Measurements from ENCODE around the gene PRDM11.
A peak's percentile ranks its signal among the peaks of the same experiment; 100 is the strongest.
"Not testable (repeated sequence)": the region's sequence is repeated elsewhere in the genome, so short reads cannot be mapped to it uniquely, and the experiment has no call there.

The PRDM11 gene

GRCh38 chr11:45233121-45233803 lies 86.8 kb downstream of the PRDM11 start:
- peak; percentile 11 for DNase-seq (ENCODE audit: low read depth)

DNA sequence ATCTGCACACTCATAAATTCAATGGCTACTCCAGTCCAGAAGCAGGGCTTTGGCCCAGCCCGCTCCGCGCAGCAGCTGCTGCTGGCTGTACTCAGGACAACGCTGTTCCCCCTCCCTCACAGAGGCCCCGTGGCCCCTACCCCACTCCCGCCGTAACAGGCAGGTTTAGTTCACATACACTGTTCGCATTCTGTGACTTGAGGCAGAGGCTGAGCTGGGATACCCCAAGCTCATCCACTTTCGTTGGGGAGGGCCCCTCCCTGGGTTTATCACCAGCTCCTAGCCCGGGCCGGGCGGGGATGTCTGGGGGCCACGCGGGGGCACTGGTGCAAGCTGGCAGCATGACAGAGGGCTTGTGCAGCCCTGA lies 87.3 kb downstream of the PRDM11 start:
- DNase-seq (ENCODE audit: low read depth), result no peak

DNA sequence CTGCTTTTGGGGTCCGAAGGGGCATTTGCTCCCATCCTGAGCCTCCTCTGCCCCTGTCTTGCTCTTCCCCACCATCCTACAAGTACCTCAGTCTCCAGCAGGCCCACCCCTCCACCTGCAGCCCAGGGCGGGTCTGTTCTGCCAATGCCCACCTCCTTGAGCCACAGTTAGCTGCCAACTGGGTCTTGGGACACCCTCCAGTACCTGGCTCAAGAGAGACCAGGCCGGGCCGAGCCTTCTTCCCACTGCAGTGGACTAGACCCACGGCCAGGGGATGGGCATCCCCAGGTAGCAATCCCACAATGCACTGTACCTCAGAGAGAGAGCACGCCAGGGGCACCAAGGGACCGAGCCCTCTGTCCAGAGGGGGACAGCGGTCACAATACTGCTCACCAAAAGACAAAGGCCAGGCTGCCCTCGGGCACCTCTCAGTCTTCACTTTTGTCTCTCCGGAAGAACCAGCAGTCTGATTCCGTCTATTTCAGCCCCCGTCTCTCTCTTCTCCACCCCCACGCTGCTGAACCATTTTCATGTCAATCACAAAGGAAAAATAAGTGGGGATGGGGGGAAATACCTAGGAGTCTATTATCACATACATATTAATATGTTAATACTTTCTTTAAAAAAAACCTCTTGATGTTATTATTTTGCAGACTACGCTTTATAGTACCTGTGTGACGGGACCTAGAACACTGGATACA lies 88.0 kb downstream of the PRDM11 start:
- DNase-seq (ENCODE audit: low read depth), result no peak

- DNase-seq (ENCODE audit: low read depth), result no peak
Measured at GRCh38 chr11:45237711-45238315, 91.4 kb downstream of the PRDM11 start.

GRCh38 chr11:45238724-45239123 lies 92.3 kb downstream of the PRDM11 start:
- DNase-seq (ENCODE audit: low read depth), result no peak

DNA sequence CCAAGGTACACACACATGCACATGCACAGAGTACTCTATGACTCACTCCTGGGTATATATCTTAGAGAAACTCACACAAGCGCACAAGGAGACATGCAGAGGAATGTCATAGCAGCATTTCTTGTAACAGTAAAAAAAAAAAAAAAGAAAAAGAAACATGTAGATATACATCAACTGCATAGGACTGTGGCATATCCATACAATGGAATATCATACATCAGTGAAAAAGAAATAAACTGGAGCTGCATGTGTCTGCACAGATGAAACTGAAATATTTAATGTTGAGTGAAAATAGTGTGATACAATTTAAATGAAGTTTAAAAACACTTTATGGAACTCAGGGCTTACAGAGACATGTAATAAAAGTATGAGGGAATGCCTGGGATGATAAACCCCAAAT lies 93.3 kb downstream of the PRDM11 start:
- no peak for DNase-seq (ENCODE audit: low read depth)

GRCh38 chr11:45243967-45244366 lies 97.5 kb downstream of the PRDM11 start:
- DNase-seq (ENCODE audit: low read depth), result no peak

- DNase-seq (ENCODE audit: low read depth), result no peak
Measured at GRCh38 chr11:45245218-45246045, 99.0 kb downstream of the PRDM11 start.

GRCh38 chr11:45246241-45246640 lies 99.8 kb downstream of the PRDM11 start:
- DNase-seq (ENCODE audit: low read depth), result no peak

- DNase-seq (ENCODE audit: low read depth), result no peak
Measured at GRCh38 chr11:45247433-45247832, 101.0 kb downstream of the PRDM11 start.

DNA sequence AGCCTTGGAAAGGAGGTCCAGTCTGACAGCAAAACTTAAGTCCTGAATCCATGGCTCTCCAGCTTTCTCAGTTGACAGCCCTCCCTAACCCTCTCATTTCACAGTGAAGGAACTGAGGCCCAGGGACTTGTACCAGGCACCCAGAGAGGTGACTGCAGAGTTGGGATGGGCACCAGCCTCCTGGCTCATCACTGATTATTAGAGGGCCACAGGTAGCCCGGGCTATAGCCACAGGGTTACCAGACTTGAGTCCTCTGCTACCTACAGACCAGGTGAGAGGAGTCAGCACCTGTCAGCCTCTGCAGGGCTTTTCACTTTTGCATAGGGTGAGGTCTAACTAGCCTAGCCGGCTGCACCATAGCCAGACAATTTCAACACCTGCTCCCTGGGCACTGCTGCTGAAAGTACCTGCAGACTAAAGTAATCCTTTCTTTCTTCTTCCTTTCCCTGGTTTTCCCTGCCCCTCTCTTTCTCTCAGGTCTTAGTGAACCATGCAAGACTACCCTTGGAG lies 102.1 kb downstream of the PRDM11 start:
- DNase-seq (ENCODE audit: low read depth), result no peak

GRCh38 chr11:45249372-45249771 lies 102.9 kb downstream of the PRDM11 start:
- not testable (repeated sequence) for DNase-seq (ENCODE audit: low read depth)

DNA sequence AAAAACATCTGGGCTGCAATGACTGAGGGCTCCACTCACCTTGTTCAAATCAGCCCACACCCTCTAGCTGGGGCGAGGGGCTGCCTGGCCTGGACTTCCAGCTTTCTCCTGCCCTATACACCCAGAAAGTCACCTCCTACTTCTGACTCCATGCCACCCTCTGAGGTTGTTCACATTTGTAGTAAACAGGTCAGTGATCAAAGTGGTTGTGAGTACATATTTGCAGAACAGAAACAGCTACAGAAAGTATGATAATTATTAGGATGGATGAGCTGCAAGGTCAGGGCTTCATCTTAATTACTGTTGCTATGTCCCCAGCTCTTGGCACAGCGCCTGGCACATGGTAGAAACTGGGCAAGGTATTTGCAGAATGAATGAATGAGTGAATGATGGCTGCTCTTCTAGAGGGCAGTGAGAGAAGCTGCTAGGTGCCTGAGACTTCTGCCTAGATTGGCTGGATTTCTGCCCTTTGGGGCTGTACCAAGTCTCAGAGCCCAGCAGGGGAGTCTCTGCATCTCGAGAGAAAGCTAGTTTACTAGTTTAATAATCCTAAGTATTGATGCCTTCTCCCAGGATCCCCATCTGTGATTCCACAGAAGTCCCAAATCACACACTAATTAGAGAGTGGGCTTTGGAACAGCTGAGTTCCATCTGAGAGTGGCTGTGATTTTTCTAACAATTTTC lies 103.7 kb downstream of the PRDM11 start:
- no peak for DNase-seq (ENCODE audit: low read depth)

GRCh38 chr11:45252134-45252856 lies 105.9 kb downstream of the PRDM11 start:
- no peak for DNase-seq (ENCODE audit: low read depth)

DNA sequence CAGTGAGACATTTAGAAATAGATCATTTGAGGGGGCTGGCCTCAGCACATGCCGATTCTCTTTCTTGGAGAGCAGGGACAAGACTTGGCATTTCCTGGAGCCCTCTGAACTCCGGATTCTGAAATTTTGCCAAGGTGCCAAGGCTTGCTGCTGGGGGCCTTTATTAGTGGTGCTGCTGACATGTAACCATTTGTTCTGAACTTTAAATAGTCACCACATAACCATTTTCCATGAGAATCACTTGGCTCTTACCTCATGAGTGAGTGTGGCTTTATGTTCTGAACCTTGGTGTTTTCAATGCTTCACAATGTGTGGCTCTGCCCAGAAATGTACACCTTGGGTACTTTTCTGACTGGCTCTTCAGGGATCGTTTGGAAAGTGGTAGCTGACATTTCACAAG lies 106.4 kb downstream of the PRDM11 start:
- DNase-seq (ENCODE audit: low read depth), result no peak

GRCh38 chr11:45253640-45254039 lies 107.2 kb downstream of the PRDM11 start:
- no peak for DNase-seq (ENCODE audit: low read depth)

- DNase-seq (ENCODE audit: low read depth), result no peak
Measured at GRCh38 chr11:45254070-45254469, 107.6 kb downstream of the PRDM11 start.

DNA sequence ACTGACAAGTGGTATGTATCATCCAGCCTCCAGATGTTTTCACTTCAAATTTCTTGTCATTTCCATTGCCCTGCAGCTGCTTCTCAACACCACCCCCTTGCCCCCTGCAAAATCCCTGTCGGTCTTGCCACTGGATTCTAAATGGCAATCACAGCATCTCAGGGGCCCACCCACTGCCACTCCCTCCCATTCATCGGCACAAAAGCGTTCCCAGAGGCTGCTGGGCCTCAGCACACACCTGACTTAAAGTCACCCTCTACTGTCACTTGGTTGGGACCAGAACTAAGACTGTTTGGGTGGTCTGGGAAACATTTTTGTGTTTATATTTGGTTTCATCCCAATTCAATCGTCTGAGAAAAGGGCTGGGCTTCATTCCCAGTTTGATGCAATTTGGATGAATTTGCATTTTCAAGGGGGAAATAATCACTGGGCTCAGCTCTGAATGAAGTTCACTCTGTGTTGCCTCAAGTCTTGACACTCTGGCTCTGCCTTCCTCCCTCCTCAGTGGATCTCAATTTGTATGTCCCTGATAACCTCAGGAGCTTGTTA lies 112.6 kb downstream of the PRDM11 start:
- DNase-seq (ENCODE audit: low read depth), result no peak

GRCh38 chr11:45259592-45259991 lies 113.2 kb downstream of the PRDM11 start:
- DNase-seq (ENCODE audit: low read depth), result no peak

DNA sequence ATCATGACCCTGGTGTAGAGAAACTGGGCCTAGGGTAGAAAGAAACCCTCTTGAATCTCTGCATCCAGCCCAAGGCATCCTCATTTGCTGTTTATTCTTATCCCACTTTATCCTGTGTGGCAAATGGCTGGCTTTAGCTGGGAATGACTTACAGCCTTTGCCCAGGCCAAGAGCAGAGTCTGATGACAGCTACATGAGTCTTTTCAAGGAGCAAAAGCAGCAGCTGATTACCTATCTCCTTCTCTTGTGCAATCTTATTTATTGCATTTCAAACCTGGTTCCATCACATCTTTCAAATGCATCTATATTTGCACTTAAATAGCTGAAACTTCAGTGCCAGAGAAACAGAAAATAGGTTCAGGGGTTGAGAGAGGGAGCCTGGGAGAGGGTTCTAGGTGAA lies 113.6 kb downstream of the PRDM11 start:
- DNase-seq (ENCODE audit: low read depth), result no peak

DNA sequence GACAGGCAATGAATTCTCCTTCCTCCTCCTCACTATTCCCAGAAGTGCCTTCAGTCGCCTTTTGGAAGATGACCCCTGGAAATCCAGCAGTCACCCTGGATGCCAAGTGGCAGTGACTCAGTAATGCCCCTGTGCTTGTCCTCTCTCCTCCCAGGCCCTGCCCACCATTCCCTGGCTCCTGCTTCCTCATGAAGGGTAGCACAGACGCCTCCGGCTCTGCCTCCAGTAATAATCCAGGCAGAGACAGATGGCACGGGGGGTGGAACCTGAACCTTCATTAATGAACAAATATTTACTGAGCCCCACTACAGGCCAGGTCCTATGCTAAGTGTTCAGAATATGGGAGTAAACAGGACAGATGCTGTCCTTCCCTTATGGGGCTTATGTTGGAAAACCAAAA lies 116.5 kb downstream of the PRDM11 start:
- no peak for DNase-seq (ENCODE audit: low read depth)
